HG03469 (cell line): ENCODE data around the gene POU2F1.
"Not testable (repeated sequence)": the region's sequence is repeated elsewhere in the genome, so short reads cannot be mapped to it uniquely, and the experiment has no call there.

ENCODE experiments used
- ATAC-seq: cut with Tn5 transposase; IDR thresholded peaks from one replicate; pipeline ENCODE4 v1.9.1; 2021; ENCODE audit warnings: mild to moderate bottlenecking, moderate library complexity, moderate number of reproducible peaks; ENCODE audit not compliant: unreplicated experiment

The POU2F1 gene

DNA sequence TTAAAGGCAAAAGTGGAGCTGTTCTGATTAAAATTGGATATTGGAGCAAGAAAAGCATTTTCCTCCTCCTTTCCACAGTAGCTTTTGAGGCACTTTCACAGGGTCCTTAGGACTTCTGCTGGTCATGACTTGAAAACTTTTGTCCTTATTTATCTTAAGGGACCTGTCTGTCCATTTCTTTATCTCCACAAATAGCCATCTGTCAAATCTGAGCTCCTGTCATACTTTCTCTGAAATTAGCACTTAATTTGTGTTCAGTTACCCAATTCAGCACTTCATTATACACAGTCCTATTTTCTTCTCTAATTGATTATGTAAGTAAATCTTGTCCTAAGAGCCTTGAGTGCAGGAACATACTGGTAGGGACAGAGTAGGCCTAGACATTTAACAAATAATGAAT is 9.8 kb downstream of the POU2F1 start:
- ATAC-seq, result no peak

DNA sequence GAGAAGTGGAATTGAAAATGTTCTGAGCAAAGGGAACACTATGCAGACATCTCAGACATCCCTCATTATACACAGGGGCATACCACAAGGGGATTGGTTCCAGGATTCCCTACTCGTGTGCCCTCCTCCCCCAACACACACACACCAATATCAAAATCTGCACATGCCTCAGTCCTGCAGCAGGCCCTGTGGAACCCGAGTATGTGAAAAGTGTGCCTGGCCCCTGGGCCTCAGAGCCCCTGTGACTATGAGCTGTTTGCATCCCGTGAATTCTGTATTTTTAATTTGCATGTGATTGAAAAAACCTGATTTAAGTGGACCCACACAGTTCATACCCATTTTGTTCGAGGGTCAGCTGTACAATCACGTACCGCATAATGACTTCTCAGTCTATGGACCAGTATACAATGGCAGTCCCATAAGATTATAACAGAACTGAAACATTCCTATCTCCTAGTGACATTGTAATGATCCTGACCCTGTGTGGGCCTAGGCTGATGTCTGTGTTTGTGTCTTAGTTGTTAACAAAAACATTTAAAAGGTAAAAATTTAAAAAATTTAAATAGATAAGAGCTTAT is 11.3 kb downstream of the POU2F1 start:
- ATAC-seq, result no peak

DNA sequence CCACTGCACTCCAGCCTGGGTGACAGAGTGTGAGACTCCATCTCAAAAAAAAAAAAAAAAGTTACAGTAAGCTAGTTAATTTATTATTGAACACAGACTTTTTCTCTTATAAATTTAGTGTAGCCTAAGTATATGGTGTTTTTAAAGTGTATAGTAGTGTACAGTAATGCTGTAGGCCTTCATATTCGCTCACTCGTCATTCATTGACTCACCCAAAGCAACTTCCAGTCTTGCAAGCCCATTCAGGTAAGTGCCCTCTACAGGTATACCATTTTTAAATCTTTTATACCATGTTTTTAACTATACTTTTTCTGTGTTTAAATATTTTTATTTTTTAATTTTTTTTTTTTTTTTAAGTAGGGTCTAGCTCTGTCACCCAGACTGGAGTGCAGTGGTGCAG is 12.1 kb downstream of the POU2F1 start:
- no peak for ATAC-seq

DNA sequence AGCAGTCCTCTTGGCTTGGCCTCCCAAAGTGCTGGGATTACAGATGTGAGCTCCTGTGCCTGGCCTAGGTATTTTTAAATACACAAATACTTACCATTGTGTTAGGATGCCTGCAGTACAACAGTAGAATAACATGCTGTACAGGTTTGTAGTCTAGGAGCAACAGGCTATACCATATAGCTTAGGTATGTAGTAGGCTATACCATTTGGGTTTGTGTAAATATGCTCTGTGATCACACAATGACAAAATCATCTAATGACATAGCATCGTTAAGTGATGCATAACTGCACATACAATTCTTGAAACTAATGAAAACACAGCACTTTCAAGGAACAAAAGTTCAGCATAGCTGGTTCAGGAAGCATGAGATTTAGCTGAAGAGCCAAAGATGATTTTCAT is 12.7 kb downstream of the POU2F1 start:
- no peak for ATAC-seq

DNA sequence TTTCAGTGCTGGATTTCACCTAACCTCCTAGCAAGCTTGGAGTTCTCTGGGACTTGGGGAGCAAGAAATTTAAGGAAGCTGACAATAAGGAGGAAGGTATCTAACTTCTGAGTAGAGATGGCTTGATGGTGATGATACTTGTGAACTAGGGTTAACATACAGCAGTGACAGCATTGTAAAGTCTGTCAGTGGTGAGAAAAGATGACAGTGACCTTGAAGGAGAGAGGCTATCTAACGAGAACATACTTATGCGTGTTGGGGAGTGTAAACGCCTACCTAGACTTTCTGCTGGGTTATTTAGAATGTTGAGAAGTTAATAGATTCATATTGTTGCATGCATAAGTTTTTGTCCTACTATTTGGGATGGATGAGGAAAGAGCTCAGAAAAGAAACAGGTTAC is 16.3 kb downstream of the POU2F1 start:
- no peak for ATAC-seq

DNA sequence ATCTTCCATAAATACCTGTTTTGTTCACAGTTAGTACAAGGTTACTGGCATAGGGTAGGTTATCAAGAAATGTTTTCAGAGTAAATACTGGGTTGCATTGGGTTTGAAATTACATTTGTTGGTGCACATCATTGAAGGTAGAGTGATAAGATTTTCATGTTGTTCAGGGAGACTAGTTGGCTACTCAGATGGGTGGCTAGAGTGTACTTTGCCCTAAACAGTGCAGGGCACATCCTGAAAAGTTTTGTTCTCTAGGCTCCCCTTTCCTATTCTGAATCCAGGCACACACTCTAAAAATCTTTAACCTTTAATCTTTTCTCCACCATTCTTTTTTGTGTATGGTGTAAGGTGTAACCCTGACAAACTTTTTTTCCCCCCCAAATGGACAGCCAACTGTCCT is 18.0 kb downstream of the POU2F1 start:
- ATAC-seq, result no peak

DNA sequence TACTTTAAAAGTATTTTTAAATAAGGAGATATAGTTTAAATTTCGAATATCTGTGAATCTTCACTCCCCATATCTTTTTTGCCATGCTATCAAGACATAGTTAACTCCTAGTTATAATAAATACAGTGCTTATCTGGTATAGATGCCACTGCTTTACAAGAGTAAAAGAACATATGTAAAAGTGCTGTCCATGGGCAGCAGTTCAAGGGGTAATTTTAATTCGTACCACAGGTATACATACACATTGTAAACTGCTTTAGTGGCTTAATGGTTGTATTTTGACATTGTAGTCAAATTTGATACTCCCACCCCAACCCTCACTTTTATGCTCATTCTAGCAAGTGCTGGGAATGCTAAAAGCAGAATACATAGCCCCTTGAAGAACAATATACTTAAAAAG is 18.6 kb downstream of the POU2F1 start:
- no peak for ATAC-seq

DNA sequence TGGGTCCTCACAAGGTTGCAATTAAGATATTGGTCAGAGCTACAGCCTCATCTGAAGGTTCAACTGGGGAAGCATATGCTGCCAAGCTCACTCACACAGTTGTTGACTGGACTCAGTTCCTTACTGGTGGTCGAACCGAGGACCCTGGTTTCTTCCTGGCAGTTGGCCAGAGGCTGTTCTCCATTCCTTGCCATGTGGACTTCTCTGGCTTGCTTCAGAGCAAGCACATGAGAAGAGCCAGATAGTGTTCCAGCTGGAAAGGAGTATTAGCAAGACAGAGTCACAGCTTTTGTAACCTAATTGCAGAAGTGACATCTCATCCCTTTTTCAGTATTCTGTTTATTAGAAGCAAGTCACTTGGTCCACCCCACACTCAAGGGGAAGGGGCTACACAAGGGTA is 23.6 kb downstream of the POU2F1 start:
- ATAC-seq, result no peak

DNA sequence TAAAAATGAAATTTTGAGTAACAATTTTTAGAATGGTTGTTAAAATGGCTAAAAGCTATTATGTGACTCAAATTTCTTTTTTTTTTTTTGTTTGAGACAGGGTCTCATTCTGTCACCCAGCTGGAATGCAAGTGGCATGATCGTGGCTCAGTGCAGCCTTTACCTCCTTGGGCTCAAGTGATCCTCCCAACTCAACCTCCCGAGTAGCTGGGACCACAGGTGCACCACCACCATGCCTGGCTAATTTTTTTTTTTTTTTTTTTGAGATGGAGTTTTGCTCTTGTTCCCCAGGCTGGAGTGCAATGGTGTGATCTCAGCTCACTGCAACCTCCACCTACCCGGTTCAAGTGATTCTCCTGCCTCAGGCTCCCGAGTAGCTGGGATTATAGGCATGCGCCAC is 24.5 kb downstream of the POU2F1 start:
- ATAC-seq, result not testable (repeated sequence)

DNA sequence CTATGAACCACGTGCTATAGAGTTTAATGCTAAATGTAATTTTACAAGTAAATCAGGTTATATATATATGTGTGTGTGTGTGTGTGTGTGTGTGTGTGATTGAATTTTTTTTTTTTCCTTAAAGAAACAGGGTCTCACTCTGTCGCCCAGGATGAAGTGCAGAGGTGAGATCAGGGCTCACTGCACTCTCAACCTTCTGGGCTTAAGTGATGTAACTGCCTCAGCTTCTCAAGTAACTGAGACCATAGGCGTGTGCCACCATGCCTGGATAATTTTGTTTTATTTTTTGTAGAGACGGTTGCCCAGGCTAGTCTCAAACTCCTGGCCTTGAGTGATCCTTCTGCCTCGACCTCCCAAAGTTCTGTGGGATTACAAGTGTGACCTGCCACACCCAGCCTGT is 26.3 kb downstream of the POU2F1 start:
- ATAC-seq, result no peak

DNA sequence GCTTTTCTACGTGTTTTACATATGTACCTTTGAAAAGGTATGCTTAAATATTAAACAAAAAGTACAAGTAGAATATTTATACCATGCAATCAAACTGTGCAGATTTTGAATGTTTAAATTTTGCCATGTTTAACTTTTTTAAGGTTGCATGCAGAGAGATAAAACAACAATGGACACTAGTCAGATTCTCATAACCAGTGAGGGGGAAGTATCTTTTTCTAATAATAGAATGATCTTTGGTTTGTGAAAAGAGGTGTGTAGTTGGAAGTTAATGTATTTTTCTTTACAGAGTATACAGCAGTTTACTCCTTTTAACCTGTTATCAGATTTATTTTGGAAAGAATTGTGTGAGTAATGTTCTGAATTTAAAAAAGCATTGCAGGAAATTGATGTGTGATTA is 27.1 kb downstream of the POU2F1 start:
- ATAC-seq, result no peak

DNA sequence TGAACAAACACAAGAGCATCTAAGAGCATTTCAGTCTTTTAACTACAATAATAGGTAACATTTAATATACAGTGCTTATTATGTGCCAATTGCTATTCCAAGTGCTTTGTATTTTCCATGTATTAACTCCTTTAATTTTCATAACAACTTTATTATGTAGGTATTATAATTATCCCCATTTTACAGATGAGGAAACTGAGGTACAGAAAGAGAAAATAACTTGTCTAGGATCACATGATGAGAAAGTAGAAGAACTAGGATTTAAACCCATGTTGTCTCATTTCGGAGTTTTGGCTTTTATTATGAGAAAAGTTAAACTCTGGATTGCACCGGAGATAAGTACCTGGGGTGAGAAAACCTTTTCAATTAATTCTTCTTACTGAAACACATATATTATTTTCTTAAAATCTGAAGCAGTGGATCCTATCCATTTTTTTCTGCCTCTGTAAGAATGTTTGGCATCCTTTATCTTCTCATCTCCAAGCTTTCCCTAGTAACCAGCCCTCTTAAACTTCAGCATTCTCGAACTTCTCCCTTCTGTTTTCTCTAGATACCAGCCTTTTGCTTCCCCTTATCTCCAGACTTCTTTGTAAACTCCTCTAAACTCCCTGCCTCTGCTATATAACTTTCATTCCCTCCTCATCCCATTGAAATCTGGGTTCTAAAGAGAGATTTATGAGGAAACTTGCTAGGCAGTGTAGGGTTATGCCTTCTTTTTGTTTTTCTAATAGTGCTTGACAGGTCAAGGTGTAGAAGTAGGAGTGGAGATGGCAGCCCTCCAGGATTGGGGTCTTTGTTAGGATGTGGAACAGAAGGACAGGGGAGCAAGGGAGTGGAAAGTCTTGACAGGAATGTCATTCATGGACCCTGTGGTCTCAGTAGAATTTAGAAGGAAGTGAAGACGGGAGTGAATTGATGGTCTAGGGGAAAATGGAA is 28.3 kb downstream of the POU2F1 start:
- no peak for ATAC-seq

DNA sequence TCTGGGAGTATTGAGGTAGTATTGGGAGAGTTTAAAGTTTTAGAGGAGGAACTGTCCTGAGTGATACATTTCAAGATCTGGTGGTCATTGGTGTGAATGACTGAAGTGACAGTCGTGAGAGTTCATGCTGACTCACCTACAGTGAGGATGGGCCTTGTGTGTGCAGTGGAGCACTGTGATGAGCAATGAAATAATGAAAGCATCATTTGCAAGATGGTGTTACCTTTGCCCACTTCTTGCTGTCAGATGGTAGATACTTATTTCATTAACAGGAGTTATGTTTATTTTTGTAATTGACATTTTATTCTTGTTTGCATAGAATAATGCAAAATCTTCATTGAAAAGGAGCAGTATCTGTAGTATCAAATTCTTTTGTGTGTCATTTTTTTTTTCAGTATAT is 29.0 kb downstream of the POU2F1 start:
- no peak for ATAC-seq

DNA sequence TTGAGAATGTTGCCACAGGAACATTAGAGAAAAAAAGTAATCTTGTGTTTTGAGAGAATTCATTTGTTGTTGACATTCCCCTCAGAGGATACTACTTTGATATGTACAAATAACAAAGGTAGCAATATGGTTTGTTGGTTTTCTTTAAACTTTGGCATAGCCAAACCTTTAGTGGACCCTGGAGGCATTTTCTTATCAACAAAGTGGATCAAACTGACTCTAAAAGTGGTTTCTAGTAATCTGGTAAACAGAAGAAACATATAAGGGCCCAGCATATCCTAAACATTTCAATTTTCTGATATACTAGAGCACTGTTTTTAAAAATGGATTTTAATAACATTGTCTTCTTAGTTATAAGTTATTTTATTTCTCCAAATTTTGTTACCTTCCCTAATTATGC is 29.8 kb downstream of the POU2F1 start:
- ATAC-seq, result no peak

DNA sequence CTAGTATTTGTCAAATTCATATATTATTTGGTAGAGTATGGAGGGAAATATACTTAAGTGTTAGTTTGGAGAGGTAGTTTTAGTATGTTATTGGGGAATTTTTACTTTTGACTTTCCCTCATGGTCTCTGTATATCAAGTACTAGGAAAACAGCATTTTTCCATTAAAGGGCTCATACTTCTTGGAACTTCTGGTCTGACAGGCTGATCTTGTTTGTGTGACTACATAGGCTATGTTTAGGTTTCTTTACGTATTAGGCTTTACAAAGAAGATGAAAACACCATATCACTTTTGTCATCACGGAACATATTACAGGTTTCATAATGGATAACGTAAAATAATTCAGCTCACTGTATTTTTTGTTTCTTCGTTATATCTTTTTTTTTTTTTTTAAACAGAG is 30.8 kb downstream of the POU2F1 start:
- no peak for ATAC-seq

DNA sequence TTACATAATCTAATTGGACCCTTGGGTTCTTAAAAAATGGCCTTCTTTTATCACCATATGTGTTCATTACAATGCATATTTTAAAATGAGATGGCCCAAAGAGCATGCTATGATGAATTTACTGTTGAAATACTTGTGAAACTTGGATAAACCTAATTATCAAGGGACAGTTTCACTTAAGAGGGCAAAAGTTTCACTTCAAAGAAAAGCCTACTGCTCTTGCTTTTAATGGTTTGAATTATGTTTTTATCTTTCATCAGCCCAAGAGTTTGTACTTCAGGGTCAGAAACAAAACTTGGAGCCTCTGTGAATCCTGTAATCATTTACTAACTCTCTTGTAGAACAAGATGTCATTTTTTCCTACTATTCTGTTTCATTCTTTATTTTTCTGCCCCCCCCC is 32.3 kb downstream of the POU2F1 start:
- ATAC-seq, result no peak

DNA sequence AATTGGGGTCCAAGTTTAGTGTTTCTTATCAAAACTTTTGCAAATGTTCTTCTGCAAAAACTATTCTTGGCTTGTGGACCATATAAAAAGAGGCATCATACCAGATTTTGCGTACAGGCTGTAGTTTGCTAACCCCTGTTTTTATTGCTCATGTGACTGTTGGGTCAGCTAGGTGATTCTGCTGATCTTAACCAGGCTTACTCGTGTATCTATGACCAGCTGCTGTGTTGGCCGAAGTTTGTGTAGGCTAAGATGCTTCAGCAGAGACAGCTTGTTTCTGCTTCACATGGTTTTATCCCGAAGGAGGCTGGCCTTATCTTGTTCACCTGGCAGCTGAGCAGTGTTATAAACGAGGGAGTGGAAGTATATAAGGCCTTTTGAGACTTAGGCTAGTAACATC is 38.2 kb downstream of the POU2F1 start:
- ATAC-seq, result no peak

DNA sequence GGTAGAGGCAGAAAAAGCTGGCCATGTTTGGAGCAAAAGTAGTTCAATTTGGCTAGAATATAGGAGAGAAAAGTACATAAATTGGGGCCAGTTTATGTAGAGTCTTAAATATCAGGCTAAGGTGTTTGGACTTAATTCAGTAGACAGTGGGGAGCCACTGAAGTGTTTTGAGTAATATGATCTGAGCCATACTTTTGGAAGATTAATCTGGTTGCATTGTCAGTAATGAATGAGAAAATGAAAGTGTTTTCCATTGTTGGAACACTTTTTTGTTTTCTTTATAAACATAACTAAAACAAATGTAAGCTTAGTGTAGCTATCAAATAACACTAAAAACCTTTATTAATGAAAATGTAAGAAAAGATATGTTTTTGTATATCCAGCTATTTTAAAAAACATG is 42.1 kb downstream of the POU2F1 start:
- ATAC-seq, result no peak

DNA sequence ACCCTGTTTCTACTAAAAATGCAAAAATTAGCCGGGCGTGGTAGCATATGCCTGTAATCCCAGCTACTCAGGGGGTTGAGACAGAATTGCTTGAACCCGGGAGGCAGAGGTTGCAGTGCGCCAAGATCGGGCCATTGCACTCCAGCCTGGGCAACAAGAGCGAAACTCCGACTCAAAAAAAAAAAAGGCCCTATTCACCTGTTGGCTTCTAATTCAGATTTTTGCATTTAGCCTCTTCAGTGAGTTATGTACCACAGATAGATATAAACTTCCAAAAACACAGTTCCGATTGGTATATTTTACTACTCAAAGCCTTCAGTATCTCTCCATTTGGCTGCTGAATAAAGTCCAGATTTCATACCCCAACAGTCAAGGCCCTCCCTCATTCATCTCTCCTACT is 42.7 kb downstream of the POU2F1 start:
- no peak for ATAC-seq

DNA sequence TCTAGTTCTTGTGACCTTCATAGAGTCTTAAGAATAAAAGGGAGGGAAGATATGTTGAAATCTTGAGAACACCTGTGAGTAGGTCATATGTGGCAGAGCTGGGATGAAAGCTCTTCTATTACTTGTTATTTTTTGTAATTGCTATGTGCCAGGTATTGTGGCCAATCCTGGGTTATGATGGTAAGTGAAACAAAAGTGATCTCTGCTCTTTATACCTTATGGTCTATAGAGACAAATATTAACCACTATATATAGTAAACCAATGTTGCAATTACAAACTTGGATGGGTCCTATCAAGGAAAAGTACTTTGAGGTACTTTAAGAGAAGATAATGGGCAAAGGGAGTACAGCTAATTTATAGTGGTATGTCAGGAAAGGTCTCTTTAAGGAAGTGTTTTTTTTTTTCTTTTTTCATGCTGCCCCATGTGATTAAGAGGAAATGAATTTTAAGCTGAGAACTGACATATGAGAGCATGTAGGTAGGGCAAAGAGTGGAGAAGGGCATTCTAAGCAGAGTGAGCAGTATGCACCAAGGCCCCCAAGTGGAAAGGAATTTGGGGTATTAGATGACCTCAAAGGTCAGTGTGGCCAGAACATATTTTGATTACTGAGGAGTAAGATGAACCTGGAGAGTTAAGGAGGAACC is 43.3 kb downstream of the POU2F1 start:
- no peak for ATAC-seq

DNA sequence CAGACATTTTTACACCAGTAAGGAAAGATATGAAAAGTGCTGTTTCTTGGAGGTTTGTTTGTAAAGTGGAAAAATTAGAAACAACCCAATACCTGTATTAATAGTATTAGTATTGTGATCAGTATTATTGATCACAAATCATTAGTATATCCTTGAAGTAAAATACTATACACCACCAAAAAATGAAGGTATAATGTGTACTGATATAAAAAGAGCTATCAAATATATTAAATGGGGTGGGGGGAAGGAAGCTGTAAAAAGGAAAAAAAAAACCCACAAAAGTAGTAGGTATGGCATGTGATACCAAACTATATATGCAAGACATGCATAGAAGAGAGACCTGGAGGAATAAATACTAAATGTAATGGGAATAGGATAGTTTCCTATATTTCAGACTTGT is 46.3 kb downstream of the POU2F1 start:
- no peak for ATAC-seq

DNA sequence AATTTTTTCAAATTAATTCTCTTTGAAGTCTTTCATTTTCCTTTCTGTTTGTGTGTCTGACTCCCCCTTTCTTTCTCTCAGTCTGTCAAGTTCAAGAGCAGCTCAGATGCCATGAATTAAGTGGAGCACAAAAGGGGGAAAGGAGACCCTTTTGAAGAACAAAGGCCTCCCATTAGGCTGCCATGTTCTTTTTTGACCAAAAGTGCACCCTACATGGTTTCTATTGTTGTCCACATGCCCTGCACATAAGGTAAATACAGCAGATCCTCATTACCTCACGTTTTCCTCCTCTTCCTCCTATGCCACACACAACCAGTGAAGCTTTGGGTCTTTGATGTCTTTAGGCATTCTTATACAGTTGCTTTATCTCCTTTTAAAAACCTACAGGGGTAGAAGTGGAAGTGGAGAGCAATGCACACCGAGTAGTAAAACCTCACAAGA is 47.7 kb downstream of the POU2F1 start:
- ATAC-seq, result no peak
